HG02870 (cell line): Measurements from ENCODE around the gene ATXN2.

Experiments
- ATAC-seq: cut with Tn5 transposase; IDR thresholded peaks from one replicate; pipeline ENCODE4 v1.9.1; 2021; ENCODE audit warnings: mild to moderate bottlenecking, moderate library complexity; ENCODE audit not compliant: unreplicated experiment

ATXN2 gene

DNA sequence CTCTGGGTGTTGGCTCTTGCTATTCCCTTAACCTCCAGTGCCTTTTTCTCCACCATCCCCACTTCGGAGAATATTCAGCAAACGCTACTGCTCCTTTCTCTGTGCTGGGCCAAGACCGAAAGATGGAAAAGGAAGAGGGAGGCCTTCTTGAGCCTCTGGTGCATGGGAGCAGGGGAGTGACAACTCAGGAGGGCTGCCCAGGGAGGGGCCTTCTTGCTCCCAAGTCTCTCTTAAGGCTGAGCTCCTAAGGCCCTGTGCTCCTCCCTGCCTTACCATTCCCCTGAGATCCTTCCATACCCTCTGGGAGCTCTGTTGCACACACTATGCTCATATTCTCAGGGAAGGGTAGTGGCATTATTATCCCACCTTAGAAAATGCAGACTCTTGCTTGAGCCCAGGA is 158.5 kb downstream of the ATXN2 start:
- ATAC-seq, result no peak

DNA sequence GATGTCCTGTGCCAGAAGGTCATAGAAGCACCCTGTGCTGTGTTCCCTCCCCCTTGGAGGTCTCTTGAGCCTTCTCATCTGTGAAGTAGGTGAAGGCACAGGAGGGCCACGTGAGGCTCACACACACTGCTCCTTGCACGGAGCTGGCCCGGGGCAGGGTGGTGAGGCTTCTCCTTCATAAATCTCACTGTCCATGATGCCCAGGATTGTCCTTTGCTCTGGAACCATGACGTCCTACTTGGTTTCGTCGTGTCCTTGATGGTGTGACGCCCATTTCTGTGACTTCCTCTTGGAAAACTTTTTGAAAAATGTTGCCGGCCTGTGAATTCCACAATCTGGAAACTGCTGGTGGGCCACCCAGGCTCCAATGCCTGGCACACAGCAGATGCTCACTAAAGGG is 159.0 kb downstream of the ATXN2 start:
- no peak for ATAC-seq

DNA sequence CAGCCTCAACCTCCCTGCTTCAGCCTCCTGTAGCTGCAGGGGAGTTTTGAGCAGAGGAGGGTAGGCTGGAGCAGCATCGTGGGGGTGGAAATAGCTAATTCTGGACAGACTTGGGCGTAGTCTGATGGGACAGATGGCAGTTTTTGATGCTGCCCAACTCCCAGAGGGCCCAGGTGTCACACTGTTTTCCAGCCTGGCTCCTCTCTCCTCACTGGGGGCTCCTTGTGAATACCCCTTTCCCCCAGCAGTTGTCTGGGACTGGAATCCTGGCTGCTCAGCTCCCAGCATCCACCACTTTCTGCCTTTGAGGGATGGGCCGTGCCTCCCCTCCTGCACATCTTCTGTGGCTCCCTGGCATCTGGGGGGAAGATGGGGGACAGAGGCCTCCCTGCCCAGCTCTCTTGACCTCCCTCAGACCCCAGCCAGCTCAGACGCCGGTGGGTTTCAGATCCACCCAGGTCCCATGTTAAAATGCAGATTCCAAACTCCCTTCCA is 159.4 kb downstream of the ATXN2 start:
- no peak for ATAC-seq

DNA sequence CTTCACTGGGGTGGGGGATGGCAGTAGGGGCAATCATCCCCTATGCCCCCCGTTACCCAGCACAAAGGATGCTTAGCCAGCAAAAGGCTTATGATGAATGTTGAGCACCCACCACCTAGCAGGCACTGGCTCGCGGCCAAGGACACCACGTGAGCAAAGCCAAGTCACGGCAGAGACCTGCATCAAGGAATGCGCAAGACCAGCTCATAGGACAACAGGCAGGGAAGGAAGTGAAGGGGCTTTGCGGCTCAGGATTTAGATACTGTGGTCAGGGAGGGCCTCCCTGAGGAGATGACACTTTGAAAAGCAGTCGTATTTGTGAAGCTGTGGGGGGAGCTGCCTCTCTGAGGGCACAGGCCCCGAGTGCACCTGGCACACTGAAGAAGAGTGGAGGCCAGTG is 160.6 kb downstream of the ATXN2 start:
- ATAC-seq, result no peak

DNA sequence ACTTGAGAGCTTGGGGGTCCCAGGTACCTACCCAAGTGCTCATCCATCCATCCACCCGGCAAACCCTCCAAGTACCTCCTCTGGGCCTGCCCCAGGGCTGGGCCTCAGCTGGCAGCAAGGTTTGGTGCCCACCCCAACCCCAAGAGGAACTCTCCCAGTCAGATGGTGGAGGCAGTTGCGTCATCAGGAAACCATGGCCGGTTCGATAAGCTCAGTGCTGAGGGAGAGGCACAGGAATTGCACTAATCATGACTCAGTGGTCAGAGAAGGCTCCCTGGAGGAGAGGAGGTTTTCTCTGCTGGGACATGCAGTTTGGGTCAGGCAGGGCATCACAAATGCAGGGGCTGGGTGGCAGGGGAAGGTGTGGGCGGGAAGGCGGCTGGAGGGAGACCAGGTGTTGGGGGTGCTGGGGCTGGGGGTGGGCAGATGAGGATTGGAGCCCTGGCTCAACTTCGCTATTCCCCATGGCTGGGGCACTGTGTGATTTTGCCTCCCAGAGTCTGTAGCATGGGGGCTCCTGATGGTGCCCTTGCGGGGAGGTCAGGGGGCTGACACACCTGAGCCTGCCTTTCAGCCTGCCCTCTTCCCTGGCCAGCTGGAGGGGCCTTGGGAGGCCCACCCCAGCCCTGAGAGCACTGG is 161.2 kb downstream of the ATXN2 start:
- ATAC-seq, result no peak

DNA sequence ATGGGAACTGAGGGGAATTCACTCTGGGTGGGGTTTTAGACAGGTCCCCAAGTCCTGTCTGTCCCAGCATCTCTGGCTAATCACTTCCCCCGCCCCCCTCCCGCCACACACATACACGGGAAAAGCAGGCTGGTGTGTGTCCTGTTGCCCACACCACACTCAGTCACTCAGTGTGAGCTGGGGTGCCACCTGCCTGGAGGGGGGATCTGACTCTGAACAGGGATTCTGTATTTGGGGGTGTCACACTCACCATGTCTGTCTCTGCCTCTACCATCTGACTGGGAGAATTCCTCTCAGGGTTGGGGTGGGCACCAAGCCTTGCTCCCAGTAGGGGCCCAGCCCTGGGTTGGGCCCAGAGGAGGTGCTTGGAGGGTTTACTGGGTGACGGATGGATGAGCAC is 162.3 kb downstream of the ATXN2 start:
- no peak for ATAC-seq

DNA sequence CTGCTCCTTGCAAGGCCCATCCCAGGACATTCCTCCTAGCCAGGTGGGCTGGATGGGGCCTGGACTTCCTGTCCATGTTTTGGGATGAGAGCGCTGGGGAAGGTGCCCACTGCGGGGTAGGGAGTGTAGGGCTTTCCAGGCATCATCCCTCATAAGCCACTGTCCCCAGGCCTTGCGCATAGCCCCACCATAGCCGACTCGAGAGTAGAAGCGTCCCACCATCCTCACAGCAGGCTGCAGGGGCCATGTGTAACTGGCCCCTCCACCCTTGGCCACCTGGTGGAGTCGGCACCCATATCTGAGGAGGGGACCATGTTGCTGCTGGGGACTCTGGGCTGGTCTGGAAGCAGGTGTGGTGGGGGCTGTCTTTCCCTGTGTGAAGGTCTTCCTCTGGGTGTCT is 162.8 kb downstream of the ATXN2 start:
- no peak for ATAC-seq

DNA sequence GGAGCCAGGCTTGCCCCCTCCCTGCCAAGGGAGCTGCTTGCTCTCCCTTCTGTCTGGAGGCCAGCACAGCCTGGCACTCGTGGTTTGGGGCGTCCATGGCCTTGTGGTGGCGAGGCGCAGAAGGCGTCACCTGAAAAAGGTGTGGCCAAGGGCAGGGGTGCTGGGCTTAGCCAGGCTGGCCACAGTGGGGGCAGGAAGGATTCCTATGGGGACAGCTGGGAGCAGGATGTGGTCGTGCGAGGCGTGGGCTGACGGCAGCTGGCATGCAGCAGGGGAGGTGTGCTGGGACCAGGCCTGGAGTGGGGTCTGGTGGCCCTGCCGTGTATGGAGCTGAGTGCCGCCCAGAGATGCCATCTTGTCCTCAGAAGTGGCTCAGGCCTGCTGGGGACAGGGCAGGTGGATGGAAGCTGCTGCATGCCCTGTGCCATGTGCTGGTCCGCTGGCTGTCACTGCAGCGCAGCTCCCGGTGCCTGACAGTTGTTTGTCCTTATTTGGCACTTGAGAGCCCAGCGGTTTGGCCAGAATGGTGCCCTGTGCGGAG is 163.4 kb downstream of the ATXN2 start:
- no peak for ATAC-seq

DNA sequence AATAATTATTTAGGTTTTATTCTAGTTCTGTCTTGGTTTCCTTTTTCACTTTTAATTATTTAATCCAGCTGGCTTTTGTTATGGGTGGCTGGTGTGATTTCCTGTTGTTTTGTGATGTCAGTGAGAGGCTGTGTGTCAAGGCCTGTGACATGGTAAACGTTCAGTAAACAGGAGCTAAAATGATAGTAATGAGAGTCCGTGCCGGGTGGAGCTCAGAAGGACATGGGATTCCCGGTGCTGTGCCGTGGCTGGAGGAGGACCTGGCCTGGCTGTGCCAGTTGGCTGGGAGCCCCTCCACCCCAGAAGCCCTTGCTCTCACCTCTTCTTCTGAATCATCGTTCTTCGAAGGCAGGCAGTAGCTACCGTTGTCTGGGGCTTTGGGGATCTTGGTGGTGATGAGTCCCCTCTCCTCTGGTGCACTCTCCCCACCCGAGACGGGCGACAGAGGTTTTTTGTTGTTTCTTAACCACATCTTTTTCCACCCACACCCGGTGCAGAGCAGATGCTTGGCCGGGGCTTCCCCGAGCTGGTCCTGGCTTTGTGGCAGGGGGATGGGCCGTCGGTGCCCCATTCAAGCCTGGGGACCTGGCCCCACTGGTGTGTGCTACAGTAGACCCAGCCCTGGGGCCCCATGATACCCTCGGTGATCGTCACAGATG is 164.3 kb downstream of the ATXN2 start:
- ATAC-seq, result peak; percentile 55

DNA sequence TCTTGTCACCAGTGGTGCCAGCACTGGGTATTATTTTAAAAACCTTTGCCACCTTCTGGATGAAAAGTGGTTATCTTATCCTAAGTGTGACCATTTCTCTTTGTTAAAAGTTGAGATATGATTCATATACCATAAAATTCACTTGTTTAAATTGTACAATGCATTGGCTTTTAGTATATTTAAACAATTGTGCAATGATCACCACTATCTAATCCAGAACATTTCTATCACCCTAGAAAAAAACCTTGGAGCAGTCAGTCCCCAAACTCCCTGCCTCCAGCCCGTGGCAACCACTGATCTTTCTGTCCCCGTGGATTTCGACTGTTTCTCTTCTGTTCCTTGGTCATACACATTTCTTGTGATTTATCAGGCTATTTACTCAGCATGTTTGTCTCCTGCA is 165.1 kb downstream of the ATXN2 start:
- no peak for ATAC-seq

DNA sequence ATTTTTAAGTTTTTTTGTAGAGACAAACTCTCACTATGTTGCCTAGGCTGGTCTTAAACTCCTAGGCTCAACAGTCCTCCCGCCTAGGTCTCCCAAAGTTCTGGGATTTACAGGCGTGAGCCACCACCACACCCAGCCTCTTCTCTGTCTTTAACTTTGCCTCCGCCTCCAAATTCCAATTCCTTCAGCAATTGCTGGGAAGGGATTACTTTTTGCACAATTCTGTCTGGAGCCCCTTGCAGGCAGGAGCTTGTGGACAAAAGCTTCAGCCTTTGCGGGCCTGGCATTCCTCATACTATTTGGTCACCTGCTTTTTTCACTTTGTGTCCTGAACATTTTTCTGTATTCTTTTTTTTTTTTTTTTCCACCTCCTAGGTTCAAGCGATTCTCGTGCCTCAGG is 167.3 kb downstream of the ATXN2 start:
- no peak for ATAC-seq

DNA sequence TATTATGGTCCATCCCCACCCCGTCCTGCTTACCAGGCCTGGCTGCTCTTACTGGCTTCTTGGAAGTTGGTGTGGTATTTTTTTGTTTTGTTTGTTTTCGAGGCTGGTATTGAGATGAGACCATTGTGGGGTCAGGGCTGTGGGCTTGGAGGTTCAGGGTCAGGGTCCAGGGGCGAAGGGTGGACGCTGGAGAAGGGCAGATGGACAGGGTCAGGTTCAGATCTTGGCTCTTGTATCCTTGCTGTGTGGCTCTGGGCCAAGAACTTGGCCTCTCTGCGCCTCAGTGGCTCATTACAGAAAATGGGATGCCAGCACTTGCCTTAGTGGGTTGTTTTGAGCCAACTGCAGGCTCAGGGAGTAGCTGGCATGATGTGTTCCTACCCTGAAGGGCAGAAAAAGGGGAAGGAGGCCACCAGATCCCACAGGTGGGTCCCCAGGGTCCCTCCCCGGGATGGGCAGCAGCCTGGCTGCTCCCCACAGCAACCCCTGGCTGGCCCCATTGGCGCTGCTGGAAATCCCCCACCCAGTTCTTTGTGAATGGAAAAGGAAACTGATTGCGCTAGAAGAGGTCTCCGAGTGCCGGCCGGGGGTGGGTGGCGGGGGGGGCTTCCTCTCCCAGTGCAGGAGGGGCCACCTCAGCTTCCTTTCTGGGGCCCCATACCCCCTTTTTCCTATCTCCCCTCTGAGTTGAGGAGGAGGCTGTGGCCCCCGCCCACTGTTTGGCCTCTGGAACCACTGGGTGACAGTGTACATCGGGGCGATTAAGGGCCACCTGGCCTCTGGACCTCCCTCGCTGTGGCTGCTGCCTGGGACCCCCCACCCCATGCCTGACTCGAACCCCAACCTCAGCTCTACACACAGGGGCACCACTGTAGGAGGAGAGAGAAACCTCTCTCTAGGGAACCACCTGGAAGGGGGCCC is 168.4 kb downstream of the ATXN2 start:
- no peak for ATAC-seq

DNA sequence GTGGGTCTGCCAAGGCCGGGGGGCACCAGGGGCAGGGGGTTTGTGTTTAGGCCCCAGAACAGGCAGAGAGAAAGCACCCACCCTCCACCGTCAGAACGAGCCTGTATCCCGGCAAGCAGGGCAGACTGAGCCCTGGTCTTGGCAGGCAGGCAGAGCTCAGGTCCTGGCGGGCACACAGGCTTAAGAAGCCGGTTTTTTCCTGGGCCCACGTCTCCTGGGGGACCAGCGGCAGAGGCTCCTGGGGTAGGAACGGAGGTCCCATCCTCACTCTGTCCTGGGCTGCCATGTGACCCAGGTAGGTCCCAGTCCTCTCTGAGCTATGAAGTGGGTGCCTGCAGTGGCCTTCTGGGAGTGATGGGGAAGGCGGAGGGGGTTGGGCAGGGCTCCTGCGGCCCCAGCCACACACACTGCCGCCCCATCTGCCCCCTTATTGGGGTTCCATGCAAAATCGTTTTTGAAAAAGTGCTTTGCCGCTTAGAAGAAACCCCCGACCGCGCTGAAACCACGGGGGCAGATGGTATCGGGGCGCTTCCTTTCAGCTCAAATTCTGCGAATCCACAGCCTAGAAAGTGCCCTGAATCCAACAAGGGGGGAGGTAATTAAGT is 169.2 kb downstream of the ATXN2 start:
- ATAC-seq, result no peak

DNA sequence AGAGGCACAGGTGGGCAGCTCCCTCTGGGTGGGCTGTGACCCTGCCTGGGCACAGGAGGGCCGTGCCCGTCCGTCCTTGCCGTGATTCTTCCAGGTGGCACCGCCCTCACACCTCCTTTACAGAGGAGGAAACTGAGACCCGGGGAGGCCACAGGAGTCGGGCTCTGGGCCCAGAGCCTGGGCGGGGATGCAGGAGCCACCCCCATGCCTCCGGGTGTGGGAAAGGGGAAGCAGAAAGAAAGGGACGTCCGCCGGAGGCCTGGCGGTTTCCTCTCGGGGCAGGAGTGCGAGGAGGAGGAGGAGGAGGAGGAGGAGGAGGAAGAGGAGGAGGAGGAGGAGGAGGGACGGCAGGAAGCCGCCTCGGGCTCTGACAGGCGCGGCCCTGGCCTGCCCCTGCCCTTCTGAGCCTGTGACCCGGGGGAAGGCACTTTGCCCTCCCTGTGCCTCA is 170.4 kb downstream of the ATXN2 start:
- no peak for ATAC-seq

DNA sequence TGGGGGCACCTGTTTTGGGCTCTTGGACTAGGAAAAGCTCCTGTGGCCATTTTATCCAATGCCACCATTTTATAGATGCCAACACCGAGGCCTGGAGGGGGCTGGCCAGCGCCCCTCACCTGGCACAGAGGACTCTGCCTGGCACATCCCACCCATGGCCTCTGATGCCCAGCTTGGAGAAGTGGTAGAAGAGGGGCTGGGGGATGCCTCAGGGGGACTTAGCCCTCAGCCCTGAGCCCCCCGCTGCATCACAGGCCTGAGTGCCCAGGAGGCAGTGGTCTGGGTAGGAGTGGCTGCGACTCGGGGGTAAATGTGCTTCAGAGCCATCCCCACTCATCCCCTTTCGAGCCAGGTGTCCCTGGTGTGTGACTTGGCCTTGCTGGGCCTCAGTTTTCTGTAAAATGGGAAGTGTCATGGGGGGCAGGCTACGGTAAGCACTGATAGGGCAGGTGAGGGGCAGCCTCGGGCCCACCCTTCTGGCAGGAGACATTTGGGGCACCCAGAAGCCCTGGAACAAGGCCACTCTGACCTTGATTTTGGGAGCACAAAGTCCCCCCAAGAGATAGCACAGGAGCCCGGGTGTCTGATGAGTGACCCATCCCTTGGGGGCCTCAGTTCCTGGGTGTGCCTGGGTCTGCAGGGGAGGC is 170.9 kb downstream of the ATXN2 start:
- no peak for ATAC-seq

DNA sequence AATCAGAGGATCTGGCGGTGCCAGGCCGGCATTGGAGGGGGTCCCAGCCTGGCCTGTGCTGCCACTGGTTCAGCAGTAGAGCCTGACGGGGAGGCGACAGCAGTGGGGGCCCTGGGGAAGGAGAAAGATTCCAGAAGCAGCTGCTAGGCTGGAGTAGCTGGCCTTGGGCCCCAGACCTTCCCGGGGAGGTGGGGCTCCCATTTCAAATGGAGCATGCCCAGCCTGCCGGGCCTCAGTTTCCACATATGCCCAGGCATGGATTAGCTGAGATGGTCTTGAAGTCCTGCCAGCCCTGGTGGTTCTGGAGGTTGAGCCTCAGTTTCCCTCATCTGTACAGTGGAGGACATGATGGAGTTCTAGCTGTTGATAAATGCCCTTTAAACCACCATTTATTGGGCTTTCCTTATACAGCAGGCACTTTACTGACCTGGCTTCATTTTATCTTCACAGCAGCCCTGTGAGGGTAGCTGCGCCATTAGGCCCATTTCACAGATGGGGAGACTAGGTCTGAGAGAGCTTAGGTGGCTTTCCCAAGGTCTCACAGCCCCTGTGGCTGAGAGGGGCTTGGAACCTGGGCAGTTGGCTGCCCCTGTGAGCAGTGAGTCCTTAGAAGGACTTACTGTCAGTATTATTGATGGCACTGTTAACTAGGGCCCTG is 171.6 kb downstream of the ATXN2 start:
- no peak for ATAC-seq

DNA sequence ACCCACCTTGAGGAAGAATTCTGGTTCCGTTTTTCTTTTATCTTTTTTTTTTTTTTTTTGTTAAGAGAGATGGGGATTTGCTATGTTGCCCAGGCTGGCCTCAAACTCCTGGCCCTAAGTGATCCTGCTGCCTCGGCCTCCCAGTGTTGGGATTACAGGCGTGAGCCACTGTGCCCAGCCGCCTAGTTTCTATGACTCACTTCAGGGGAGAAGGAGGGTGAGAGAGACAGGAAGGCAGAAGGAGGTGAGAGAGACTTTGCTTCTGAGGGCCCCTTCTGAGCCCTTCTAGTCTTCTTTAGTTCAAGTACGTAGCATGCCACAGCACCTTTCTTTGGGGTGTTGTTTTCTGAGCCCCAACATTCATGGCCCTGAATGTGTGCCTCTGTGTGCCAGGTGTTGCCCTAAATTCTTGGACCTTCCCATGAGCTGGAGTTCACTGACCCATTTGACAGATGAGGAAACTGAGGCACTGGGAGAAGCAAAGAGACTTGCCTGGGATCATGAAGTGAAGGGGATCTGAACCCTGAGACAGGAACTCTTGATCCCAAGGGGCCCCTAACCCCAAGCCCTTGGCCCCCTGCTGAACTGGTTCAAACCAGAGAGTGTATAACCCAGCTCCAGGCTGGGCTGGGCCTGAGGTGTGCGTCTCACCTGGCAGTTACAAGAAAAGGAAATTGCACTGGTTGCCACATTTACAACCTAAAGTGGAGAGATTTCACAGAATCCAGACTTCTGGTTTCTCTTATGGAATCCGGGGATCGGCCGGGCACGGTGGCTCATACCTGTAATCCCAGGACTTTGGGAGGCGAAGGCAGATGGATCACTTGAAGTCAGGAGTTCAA is 172.6 kb downstream of the ATXN2 start:
- ATAC-seq, result no peak

DNA sequence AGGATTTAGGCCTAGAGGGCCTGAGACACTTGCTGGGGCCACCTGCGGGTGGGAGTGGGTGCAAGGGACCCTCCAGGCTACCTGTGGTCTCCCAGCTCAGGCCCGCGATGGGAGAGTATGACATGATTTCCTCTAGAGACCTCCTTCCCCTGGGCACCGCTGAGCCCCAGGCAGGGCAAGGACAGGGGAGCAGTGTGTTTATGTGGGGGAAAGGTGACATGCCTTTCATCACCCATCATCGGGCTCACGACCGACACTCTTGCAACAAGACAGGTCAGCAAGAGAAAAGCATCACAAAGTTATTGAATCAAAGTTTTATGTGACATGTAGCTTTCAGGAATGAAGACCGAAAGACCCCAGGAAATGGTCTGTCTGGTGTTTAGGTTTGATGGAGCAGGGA is 173.5 kb downstream of the ATXN2 start:
- no peak for ATAC-seq

DNA sequence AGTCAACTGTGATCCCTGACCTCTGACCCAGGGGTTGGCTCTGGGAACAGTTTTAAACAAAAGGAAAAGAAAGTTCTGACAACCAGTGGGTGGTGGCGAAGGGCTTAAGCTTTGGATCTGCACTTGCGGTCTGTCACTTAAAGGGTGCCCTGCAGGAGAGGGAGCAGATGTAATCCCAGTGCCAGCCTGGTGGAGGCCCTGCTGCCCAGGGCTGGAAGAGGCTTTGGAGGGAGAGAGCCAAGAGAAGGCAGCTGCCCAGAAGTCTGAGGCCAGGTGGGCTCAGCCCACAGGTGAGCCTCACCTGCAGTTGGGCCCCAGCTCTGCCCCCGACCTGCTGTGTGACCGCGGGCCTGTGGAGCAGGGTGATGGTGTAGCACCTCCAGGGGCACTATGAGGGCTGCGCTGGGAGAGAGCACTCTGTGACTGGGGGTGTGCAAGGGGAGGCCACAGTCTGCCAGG is 174.3 kb downstream of the ATXN2 start:
- no peak for ATAC-seq
